WI38 (cell line): ENCODE measurements around the gene PHACTR1.

Source experiments
- H3K4me3 ChIP-seq: 2 replicates; pipeline ENCODE4 v1.5.1; 2011; ENCODE audit warnings: low read depth, mild to moderate bottlenecking, control low read depth, low read length
- CTCF ChIP-seq: IDR thresholded peaks from 2 replicates; pipeline ENCODE4 v1.5.1; 2012; ENCODE audit warnings: low read depth, mild to moderate bottlenecking, control low read depth, low read length

PHACTR1 gene

GRCh38 chr6:12844284-12845223, 128.0 kb downstream of the PHACTR1 start:
- no peak overlapping the region for H3K4me3 ChIP-seq
- peak; percentile 12; the same call in 1 of the 2 replicates for TF ChIP-seq CTCF

- no peak for TF ChIP-seq CTCF
- no peak overlapping the region for H3K4me3 ChIP-seq
These were observed 128.8 kb downstream of the PHACTR1 start for GRCh38 chr6:12845224-12846004.

GRCh38 chr6:12848964-12849808, 132.6 kb downstream of the PHACTR1 start:
- no peak overlapping the region for H3K4me3 ChIP-seq
- no peak for TF ChIP-seq CTCF

- TF ChIP-seq CTCF: no peak
- no peak overlapping the region for H3K4me3 ChIP-seq
These were observed 133.2 kb downstream of the PHACTR1 start for GRCh38 chr6:12849809-12850198.

GRCh38 chr6:12851123-12851695, 134.6 kb downstream of the PHACTR1 start:
- no peak for TF ChIP-seq CTCF
- no peak overlapping the region for H3K4me3 ChIP-seq

- TF ChIP-seq CTCF: no peak
- H3K4me3 ChIP-seq: no peak overlapping the region
These were observed 145.0 kb downstream of the PHACTR1 start for GRCh38 chr6:12861603-12862002.
